Osteocyte (in vitro differentiated cells): ENCODE results near the gene SLC44A1. TPM values are rescaled to one million over a fixed set of nuclear protein-coding genes. Genes with fewer than 3 reads are reported as not detected.

Source experiments
- DNase-seq: peaks from one replicate; pipeline ENCODE4 v3.0.0; 2021; ENCODE audit warnings: mixed read lengths; ENCODE audit not compliant: unreplicated experiment; ENCODE audit errors: extremely low spot score
- H3K27ac Mint-ChIP-seq: one replicate; pipeline ENCODE4 v1.8.0; 2021; ENCODE audit warnings: mild to moderate bottlenecking, mixed read lengths; ENCODE audit not compliant: unreplicated experiment
- H3K27me3 Mint-ChIP-seq: one replicate; pipeline ENCODE4 v1.8.0; 2021; ENCODE audit warnings: mixed read lengths; ENCODE audit not compliant: unreplicated experiment
- H3K36me3 Mint-ChIP-seq: one replicate; pipeline ENCODE4 v1.8.0; 2021; ENCODE audit warnings: mixed read lengths; ENCODE audit not compliant: unreplicated experiment
- H3K4me1 Mint-ChIP-seq: one replicate; pipeline ENCODE4 v1.8.0; 2021; ENCODE audit warnings: mixed read lengths; ENCODE audit not compliant: unreplicated experiment
- H3K4me3 Mint-ChIP-seq: one replicate; pipeline ENCODE4 v1.8.0; 2021; ENCODE audit warnings: mild to moderate bottlenecking, moderate library complexity, mixed read lengths; ENCODE audit not compliant: unreplicated experiment
- H3K9me3 Mint-ChIP-seq: one replicate; pipeline ENCODE4 v1.8.0; 2021; ENCODE audit warnings: mixed read lengths; ENCODE audit not compliant: unreplicated experiment
- CTCF ChIP-seq: fragments of 200-600 bp; sonication (generic); IDR thresholded peaks from 2 replicates; pipeline ENCODE4 v1.5.0; 2021; ENCODE audit warnings: antibody characterized with exemption, mild to moderate bottlenecking, moderate library complexity
- total RNA-seq: library from RNA; stranded (reverse); gene quantifications from 2 replicates; pipeline ENCODE4 v1.2.1, GENCODE V29; 2021

Gene SLC44A1
- total RNA-seq, 1 donor from 2014 or later = 30.2 TPM

- Mint-ChIP-seq H3K9me3 (no peaks in the 10 kb centered on the region), H3K27ac (no peak overlapping the region)
Observed at GRCh38 chr9:105205787-105206495, 38.5 kb upstream of the SLC44A1 start.

DNA sequence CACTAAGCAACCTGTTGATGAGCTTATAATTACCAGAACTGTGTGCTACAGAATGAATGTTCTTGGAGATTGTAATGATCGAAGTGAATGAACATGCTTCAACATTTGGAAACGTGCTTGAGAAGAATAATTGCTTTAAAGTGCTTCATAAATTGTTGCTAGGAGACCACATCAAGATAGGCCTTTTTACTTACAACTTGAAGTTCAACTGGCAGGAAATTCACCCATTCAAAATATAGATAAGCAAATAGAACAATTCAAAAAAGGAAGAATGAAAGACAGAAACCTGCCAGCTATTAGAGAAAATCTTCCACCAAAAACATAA lies 38.0 kb upstream of the SLC44A1 start:
- Mint-ChIP-seq H3K4me1 (no peaks in the 10 kb centered on the region), H3K27me3 (no peaks in the 10 kb centered on the region), H3K27ac (no peak overlapping the region), H3K9me3 (no peaks in the 10 kb centered on the region), H3K36me3 (no peaks in the 10 kb centered on the region), H3K4me3 (no peak overlapping the region)
- no peak for DNase-seq
- TF ChIP-seq CTCF = no peak

More at GRCh38 chr9:105205787-105206495, 38.5 kb upstream of the SLC44A1 start:
- H3K4me1 Mint-ChIP-seq = no peaks in the 10 kb centered on the region
- no peak overlapping the region for H3K4me3 Mint-ChIP-seq
- H3K36me3 Mint-ChIP-seq = no peaks in the 10 kb centered on the region
- TF ChIP-seq CTCF = no peak
- no peak for DNase-seq
- no peaks in the 10 kb centered on the region for H3K27me3 Mint-ChIP-seq

DNA sequence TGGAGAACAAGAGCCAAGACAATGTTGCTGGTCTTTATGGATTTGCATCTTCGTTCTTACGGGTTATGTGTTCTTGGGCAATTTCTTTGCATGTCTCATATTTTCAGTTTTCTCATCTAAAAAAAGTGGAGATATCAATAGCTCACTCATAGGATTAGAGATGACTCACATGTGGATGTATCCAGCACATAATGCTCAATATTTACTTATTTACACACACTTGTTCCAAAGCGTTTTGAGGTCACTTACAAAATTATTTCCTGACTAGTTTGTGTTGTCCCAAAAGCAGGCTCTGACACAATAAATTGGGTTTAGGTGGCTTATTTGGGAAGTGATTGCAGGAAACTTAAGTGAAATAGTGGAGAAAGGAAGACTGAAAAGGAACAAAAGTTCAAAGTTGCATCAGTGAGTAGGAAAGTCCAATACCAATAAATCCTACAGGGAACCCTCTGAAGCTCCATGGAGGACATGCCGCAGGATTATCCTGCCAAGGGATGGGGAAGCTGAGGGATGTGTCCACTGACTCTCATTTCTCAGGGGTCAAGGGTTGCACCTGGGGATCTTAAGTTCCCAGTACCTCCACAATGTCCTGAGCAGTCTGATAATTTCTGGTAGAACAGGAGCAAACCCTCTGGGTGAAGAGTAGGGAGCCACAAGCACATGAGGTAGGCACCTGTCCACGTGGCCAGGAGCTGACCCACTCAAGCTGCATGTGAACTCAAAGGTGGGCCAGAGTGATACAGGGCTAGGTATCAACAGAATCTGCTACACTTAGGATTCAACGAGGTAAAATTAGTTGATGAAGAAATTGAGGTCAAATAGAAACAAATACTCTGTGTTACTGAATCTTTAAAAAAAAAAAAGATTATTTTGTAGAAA lies 37.4 kb upstream of the SLC44A1 start:
- no peaks in the 10 kb centered on the region for H3K36me3 Mint-ChIP-seq
- H3K27me3 Mint-ChIP-seq = no peaks in the 10 kb centered on the region
- no peak overlapping the region for H3K4me3 Mint-ChIP-seq
- DNase-seq = no peak
- no peaks in the 10 kb centered on the region for H3K9me3 Mint-ChIP-seq
- TF ChIP-seq CTCF = no peak
- no peak overlapping the region for H3K27ac Mint-ChIP-seq
- H3K4me1 Mint-ChIP-seq = no peaks in the 10 kb centered on the region

GRCh38 chr9:105216440-105217178 lies 27.8 kb upstream of the SLC44A1 start:
- no peak for DNase-seq
- H3K36me3 Mint-ChIP-seq = no peaks in the 10 kb centered on the region
- H3K4me1 Mint-ChIP-seq = peaks cover 15% of the 10 kb centered on the region

More at GRCh38 chr9:105216440-105217178, 27.8 kb upstream of the SLC44A1 start:
- H3K4me3 Mint-ChIP-seq = no peak overlapping the region
- H3K9me3 Mint-ChIP-seq = no peaks in the 10 kb centered on the region
- no peaks in the 10 kb centered on the region for H3K27me3 Mint-ChIP-seq
- TF ChIP-seq CTCF = no peak
- no peak overlapping the region for H3K27ac Mint-ChIP-seq
